ENCODE data around the gene VTI1A. TPM values are rescaled to one million over a fixed set of nuclear protein-coding genes. Genes with fewer than 3 reads are reported as not detected.

Gene VTI1A
- total RNA-seq, 1 donor from 2014 or later = 32.6 TPM

- DNase-seq (ENCODE audit: extremely low spot score, unreplicated experiment) = no peak
- Mint-ChIP-seq H3K36me3 (peaks cover 3% of the 10 kb centered on the region), H3K9me3 (no peaks in the 10 kb centered on the region), H3K4me1 (ENCODE audit: unreplicated experiment) (peaks cover 38% of the 10 kb centered on the region), H3K27me3 (no peaks in the 10 kb centered on the region), H3K27ac (no peak overlapping the region), H3K4me3 (peak overlapping the region; percentile 40)
- TF ChIP-seq, protein P1, sequence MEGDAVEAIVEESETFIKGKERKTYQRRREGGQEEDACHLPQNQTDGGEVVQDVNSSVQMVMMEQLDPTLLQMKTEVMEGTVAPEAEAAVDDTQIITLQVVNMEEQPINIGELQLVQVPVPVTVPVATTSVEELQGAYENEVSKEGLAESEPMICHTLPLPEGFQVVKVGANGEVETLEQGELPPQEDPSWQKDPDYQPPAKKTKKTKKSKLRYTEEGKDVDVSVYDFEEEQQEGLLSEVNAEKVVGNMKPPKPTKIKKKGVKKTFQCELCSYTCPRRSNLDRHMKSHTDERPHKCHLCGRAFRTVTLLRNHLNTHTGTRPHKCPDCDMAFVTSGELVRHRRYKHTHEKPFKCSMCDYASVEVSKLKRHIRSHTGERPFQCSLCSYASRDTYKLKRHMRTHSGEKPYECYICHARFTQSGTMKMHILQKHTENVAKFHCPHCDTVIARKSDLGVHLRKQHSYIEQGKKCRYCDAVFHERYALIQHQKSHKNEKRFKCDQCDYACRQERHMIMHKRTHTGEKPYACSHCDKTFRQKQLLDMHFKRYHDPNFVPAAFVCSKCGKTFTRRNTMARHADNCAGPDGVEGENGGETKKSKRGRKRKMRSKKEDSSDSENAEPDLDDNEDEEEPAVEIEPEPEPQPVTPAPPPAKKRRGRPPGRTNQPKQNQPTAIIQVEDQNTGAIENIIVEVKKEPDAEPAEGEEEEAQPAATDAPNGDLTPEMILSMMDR (conservative IDR thresholded peaks at IDR 0.05) = no peak
Observed at GRCh38 chr10:112761256-112761655, 314.2 kb downstream of the VTI1A start.

- no peaks in the 10 kb centered on the region for H3K9me3 Mint-ChIP-seq
- H3K4me1 Mint-ChIP-seq (ENCODE audit: unreplicated experiment) = peaks cover 23% of the 10 kb centered on the region
- H3K36me3 Mint-ChIP-seq = peaks cover 3% of the 10 kb centered on the region
- TF ChIP-seq, protein P1 (conservative IDR thresholded peaks at IDR 0.05) = no peak
- no peak overlapping the region for H3K27ac Mint-ChIP-seq
- H3K4me3 Mint-ChIP-seq = no peak overlapping the region
- DNase-seq (ENCODE audit: extremely low spot score, unreplicated experiment) = no peak
- H3K27me3 Mint-ChIP-seq = no peaks in the 10 kb centered on the region
Observed at GRCh38 chr10:112763916-112764520, 317.0 kb downstream of the VTI1A start.

DNA sequence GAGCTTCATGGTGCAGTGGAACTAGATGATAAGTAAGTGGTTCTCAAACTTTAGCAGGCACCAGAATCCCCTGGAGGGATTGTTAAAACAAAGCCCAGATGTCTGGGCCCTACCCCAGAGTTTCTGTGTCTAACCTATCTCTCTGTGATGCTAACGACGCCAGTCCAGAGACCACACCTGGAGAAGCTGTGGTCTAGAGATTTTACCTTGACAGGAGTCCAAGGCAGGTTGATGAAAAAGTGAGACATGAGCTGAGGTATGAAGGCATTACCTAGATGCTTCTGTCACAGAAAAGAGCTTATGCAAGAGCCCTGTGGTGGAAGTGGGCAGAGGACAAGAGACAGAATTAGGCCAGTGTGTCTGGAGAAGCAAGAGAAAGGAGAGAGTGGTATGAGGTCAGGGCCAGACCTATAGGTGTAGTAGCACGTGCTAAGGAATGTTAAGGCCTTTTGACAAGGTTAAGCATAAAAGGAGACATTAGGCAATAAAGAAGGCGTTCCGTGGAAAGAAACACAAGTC, 318.8 kb downstream of the VTI1A start:
- Mint-ChIP-seq H3K9me3 (peaks cover under 1% of the 10 kb centered on the region), H3K4me3 (no peak overlapping the region), H3K36me3 (no peaks in the 10 kb centered on the region), H3K27me3 (no peaks in the 10 kb centered on the region), H3K4me1 (ENCODE audit: unreplicated experiment) (peaks cover 9% of the 10 kb centered on the region), H3K27ac (no peak overlapping the region)
- TF ChIP-seq, protein P1 (conservative IDR thresholded peaks at IDR 0.05) = no peak
- DNase-seq (ENCODE audit: extremely low spot score, unreplicated experiment) = no peak

- Mint-ChIP-seq H3K27me3 (no peaks in the 10 kb centered on the region), H3K27ac (no peak overlapping the region), H3K4me1 (ENCODE audit: unreplicated experiment) (peaks cover 4% of the 10 kb centered on the region), H3K36me3 (peaks cover 1% of the 10 kb centered on the region), H3K9me3 (peaks cover 4% of the 10 kb centered on the region), H3K4me3 (no peak overlapping the region)
- DNase-seq (ENCODE audit: extremely low spot score, unreplicated experiment) = no peak
- TF ChIP-seq, protein P1 (conservative IDR thresholded peaks at IDR 0.05) = no peak
Observed at GRCh38 chr10:112766636-112767035, 319.6 kb downstream of the VTI1A start.

DNA sequence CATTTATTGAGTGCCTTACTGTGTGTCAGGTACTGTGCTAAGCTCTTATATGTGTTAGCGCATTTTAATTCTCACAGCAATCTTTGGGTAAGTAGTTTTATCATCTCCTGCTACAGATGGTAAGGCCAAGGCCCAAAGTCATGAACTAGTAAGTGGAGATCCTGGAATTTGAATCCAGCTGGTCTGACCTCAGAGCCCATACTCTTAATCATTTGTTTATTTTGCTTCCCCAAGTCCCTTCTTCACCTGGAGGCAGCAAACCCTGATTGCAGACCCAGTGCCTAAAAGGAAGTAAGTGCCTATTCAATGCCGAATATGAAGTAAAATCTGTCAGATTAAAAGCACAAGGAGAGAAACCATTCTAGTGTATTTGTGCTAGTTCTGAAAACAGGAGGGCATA, 320.1 kb downstream of the VTI1A start:
- TF ChIP-seq, protein P1 (conservative IDR thresholded peaks at IDR 0.05) = no peak
- Mint-ChIP-seq H3K4me1 (ENCODE audit: unreplicated experiment) (peaks cover 2% of the 10 kb centered on the region), H3K9me3 (peaks cover 4% of the 10 kb centered on the region), H3K4me3 (no peak overlapping the region), H3K27ac (no peak overlapping the region), H3K27me3 (no peaks in the 10 kb centered on the region), H3K36me3 (peaks cover 6% of the 10 kb centered on the region)
- no peak for DNase-seq (ENCODE audit: extremely low spot score, unreplicated experiment)
